H9 (cell line): Measurements from ENCODE around the gene TIPARP. TPM values are rescaled to one million over a fixed set of nuclear protein-coding genes. Genes with fewer than 3 reads are reported as not detected.

ENCODE experiments used
- DNase-seq: peaks from one replicate; pipeline ENCODE4 v3.0.0-alpha.2; 2017
- H2AFZ ChIP-seq: one replicate; pipeline ENCODE4 v1.6.1; 2013; ENCODE audit warnings: mild to moderate bottlenecking, low read length, control low read depth, moderate library complexity
- H2AK5ac ChIP-seq: 2 replicates; pipeline ENCODE4 v1.6.1; 2013; ENCODE audit warnings: low read length, control low read depth, mixed read lengths; ENCODE audit not compliant: insufficient read length
- H2BK120ac ChIP-seq: one replicate; pipeline ENCODE4 v1.6.1; 2013; ENCODE audit warnings: low read depth, mild to moderate bottlenecking, low read length, control low read depth, inconsistent platforms; ENCODE audit not compliant: poor library complexity, severe bottlenecking
- H2BK12ac ChIP-seq: 2 replicates; pipeline ENCODE4 v1.6.1; 2013; ENCODE audit warnings: low read length, control low read depth, mixed read lengths, low read depth; ENCODE audit not compliant: insufficient read length
- H2BK15ac ChIP-seq: 2 replicates; pipeline ENCODE4 v1.6.1; 2013; ENCODE audit warnings: low read depth, low read length, control low read depth
- H2BK20ac ChIP-seq: one replicate; pipeline ENCODE4 v1.6.1; 2013; ENCODE audit warnings: low read depth, mild to moderate bottlenecking, low read length, control low read depth, inconsistent platforms; ENCODE audit not compliant: poor library complexity, severe bottlenecking
- H2BK5ac ChIP-seq: 2 replicates; pipeline ENCODE4 v1.6.1; 2013; ENCODE audit warnings: low read length, control low read depth, mixed read lengths; ENCODE audit not compliant: insufficient read length
- H3K14ac ChIP-seq: 2 replicates; pipeline ENCODE4 v1.6.1; 2013; ENCODE audit warnings: low read length, control low read depth; ENCODE audit not compliant: insufficient read depth
- H3K18ac ChIP-seq: 2 replicates; pipeline ENCODE4 v1.6.1; 2013; ENCODE audit warnings: low read depth, mild to moderate bottlenecking, mixed read lengths, low read length, control low read depth; ENCODE audit not compliant: insufficient read length
- H3K23ac ChIP-seq: 2 replicates; pipeline ENCODE4 v1.6.1; 2013; ENCODE audit warnings: low read length, control low read depth, mixed read lengths, low read depth; ENCODE audit not compliant: insufficient read length
- H3K23me2 ChIP-seq: 2 replicates; pipeline ENCODE4 v1.6.1; 2013; ENCODE audit warnings: low read depth, mild to moderate bottlenecking, mixed read lengths, low read length, control low read depth; ENCODE audit not compliant: insufficient read length, poor library complexity, severe bottlenecking
- H3K27ac ChIP-seq: 2 replicates; pipeline ENCODE4 v1.5.1; 2013; ENCODE audit warnings: low read length, control low read depth, mixed read lengths, low read depth; ENCODE audit not compliant: insufficient read length
- H3K27me3 ChIP-seq: 2 replicates; pipeline ENCODE4 v1.6.1; 2013; ENCODE audit warnings: low read length, control low read depth, inconsistent platforms; ENCODE audit not compliant: insufficient read depth
- H3K4ac ChIP-seq: 2 replicates; pipeline ENCODE4 v1.6.1; 2013; ENCODE audit warnings: low read depth, mild to moderate bottlenecking, control low read depth, inconsistent platforms, low read length, moderate library complexity
- H3K4me1 ChIP-seq: 2 replicates; pipeline ENCODE4 v1.6.1; 2013; ENCODE audit warnings: low read length, control low read depth, inconsistent platforms; ENCODE audit not compliant: insufficient read depth
- H3K4me2 ChIP-seq: 2 replicates; pipeline ENCODE4 v1.6.1; 2013; ENCODE audit warnings: low read length, control low read depth, mixed read lengths; ENCODE audit not compliant: insufficient read length, insufficient read depth
- H3K56ac ChIP-seq: 2 replicates; pipeline ENCODE4 v1.6.1; 2013; ENCODE audit warnings: low read depth, mild to moderate bottlenecking, mixed read lengths, low read length, control low read depth; ENCODE audit not compliant: insufficient read length
- H3K79me1 ChIP-seq: 2 replicates; pipeline ENCODE4 v1.6.1; 2013; ENCODE audit warnings: low read depth, mild to moderate bottlenecking, moderate library complexity, low read length, control low read depth, inconsistent platforms; ENCODE audit not compliant: insufficient read depth, poor library complexity, severe bottlenecking
- H3K79me2 ChIP-seq: 2 replicates; pipeline ENCODE4 v1.6.1; 2013; ENCODE audit warnings: low read length, control low read depth, inconsistent platforms; ENCODE audit not compliant: insufficient read depth
- H3K9ac ChIP-seq: 2 replicates; pipeline ENCODE4 v1.6.1; 2013; ENCODE audit warnings: low read length, control low read depth, mixed read lengths; ENCODE audit not compliant: insufficient read length; ENCODE audit errors: extremely low read depth
- H3K9me3 ChIP-seq: one replicate; pipeline ENCODE4 v1.6.1; 2013; ENCODE audit warnings: low read depth, low read length, inconsistent platforms; ENCODE audit not compliant: control insufficient read depth
- H3T11ph ChIP-seq: one replicate; pipeline ENCODE4 v1.6.1; 2013; ENCODE audit warnings: mild to moderate bottlenecking, low read length, control low read depth, inconsistent platforms
- H4K20me1 ChIP-seq: one replicate; pipeline ENCODE4 v1.6.1; 2013; ENCODE audit not compliant: control insufficient read depth, insufficient read length, insufficient read depth
- H4K5ac ChIP-seq: 2 replicates; pipeline ENCODE4 v1.6.1; 2013; ENCODE audit warnings: low read depth, mild to moderate bottlenecking, mixed read lengths, low read length, control low read depth; ENCODE audit not compliant: insufficient read length
- H4K8ac ChIP-seq: replicated peaks from 2 replicates; pipeline ENCODE4 v1.6.1; 2013; ENCODE audit warnings: low read length, control low read depth, mixed read lengths, low read depth; ENCODE audit not compliant: insufficient read length
- H4K91ac ChIP-seq: 2 replicates; pipeline ENCODE4 v1.6.1; 2013; ENCODE audit warnings: low read depth, mild to moderate bottlenecking, moderate library complexity, mixed read lengths, low read length, control low read depth; ENCODE audit not compliant: insufficient read length
- H3K27ac Mint-ChIP-seq, 3 experiments: 2 replicates in 2 of 3; 3 replicates in 1 of 3; pipeline ENCODE4 v1.8.0; 2020 to 2021; ENCODE audit warnings: mixed read lengths in 3 of 3, mild to moderate bottlenecking in 1 of 3, moderate library complexity in 1 of 3
- H3K27me3 Mint-ChIP-seq: 2 replicates; pipeline ENCODE4 v1.8.0; 2021; ENCODE audit warnings: low read depth, mild to moderate bottlenecking, moderate library complexity, mixed read lengths
- H3K36me3 Mint-ChIP-seq, 3 experiments: 2 replicates in 2 of 3; 3 replicates in 1 of 3; pipeline ENCODE4 v1.8.0; 2020 to 2021; ENCODE audit warnings: low read depth in 3 of 3, mixed read lengths in 3 of 3; ENCODE audit not compliant: insufficient read depth in 1 of 3
- H3K4me1 Mint-ChIP-seq, 2 experiments: 2 replicates each; pipeline ENCODE4 v1.8.0; 2020; ENCODE audit warnings: mixed read lengths in 2 of 2
- H3K4me3 Mint-ChIP-seq, 2 experiments: 2 replicates in 1 of 2; 3 replicates in 1 of 2; pipeline ENCODE4 v1.8.0; 2020 to 2021; ENCODE audit warnings: mild to moderate bottlenecking in 2 of 2, mixed read lengths in 2 of 2, moderate library complexity in 1 of 2
- H3K9me3 Mint-ChIP-seq, 2 experiments: 2 replicates in 1 of 2; 3 replicates in 1 of 2; pipeline ENCODE4 v1.8.0; 2020; ENCODE audit warnings: mild to moderate bottlenecking in 2 of 2, mixed read lengths in 2 of 2, moderate library complexity in 1 of 2
- WGBS: extraction: QIAGEN DNeasy Blood & Tissue Kit; methylation state at CpG from one replicate; pipeline ENCODE4 v1.1.7; 2013; ENCODE audit warnings: missing lambda C conversion rate, low lambda C conversion rate, mixed read lengths; ENCODE audit not compliant: insufficient read length; ENCODE audit errors: extremely low coverage; 5-methylcytosine and 5-hydroxymethylcytosine counted together
- total RNA-seq: library from RNA; stranded (reverse); gene quantifications from 2 replicates; pipeline ENCODE4 v1.2.1, GENCODE V29; 2021
- TF ChIP-seq, protein P1 (sequence below): fragments of 200-600 bp; sonication (generic); conservative IDR thresholded peaks from 3 replicates; pipeline ENCODE4 v1.8.0; 2021; ENCODE audit warnings: antibody characterized with exemption, mild to moderate bottlenecking

Gene TIPARP
- total RNA-seq, 1 experiment from 2014 or later: 5.9 TPM

DNA sequence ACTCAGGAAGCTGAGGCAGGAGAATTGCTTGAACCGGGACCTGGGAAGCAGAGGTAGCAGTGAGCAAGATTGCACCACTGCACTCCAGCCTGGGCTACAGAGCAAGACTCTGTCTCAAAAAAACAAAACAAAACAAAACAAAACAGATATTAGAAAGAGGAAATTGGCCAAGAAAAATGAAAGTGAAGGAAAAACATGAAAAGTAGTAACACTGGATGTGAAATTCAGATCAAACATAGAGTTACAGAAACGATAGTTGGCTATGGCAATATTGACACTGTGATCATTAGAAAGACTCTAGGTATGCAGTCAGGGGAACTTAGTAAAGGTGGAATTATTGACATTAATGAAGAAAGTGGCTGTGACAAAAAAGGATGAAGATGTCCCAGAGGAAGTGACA is 13.2 kb upstream of the TIPARP start:
- H3K27ac ChIP-seq: no peak overlapping the region
- H4K8ac ChIP-seq: no peak overlapping the region
- no peak overlapping the region for H3K9ac ChIP-seq
- TF ChIP-seq, protein P1, sequence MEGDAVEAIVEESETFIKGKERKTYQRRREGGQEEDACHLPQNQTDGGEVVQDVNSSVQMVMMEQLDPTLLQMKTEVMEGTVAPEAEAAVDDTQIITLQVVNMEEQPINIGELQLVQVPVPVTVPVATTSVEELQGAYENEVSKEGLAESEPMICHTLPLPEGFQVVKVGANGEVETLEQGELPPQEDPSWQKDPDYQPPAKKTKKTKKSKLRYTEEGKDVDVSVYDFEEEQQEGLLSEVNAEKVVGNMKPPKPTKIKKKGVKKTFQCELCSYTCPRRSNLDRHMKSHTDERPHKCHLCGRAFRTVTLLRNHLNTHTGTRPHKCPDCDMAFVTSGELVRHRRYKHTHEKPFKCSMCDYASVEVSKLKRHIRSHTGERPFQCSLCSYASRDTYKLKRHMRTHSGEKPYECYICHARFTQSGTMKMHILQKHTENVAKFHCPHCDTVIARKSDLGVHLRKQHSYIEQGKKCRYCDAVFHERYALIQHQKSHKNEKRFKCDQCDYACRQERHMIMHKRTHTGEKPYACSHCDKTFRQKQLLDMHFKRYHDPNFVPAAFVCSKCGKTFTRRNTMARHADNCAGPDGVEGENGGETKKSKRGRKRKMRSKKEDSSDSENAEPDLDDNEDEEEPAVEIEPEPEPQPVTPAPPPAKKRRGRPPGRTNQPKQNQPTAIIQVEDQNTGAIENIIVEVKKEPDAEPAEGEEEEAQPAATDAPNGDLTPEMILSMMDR: no peak
- H3K18ac ChIP-seq: no peak overlapping the region
- H3K27ac Mint-ChIP-seq: no peak overlapping the region
- H2BK20ac ChIP-seq: no peak overlapping the region
- H3K23me2 ChIP-seq: no peaks in the 10 kb centered on the region
- H2AK5ac ChIP-seq: no peak overlapping the region
- H3K4me3 Mint-ChIP-seq: no peak overlapping the region
- H4K91ac ChIP-seq: no peak overlapping the region
- no peak overlapping the region for H3K23ac ChIP-seq
- no peaks in the 10 kb centered on the region for H3K79me1 ChIP-seq
- H4K5ac ChIP-seq: no peak overlapping the region
- H3K4me1 Mint-ChIP-seq: peaks cover 5 to 10% of the 10 kb centered on the region in 2 experiments; a peak in 3 of 4 replicates
- H3K4ac ChIP-seq: no peak overlapping the region
- no peaks in the 10 kb centered on the region for H3K4me1 ChIP-seq
- no peak overlapping the region for H2BK12ac ChIP-seq
- H3K36me3 Mint-ChIP-seq: no peaks in the 10 kb centered on the region
- no peak overlapping the region for H3K14ac ChIP-seq
- H2BK120ac ChIP-seq: no peak overlapping the region
- no peak overlapping the region for H2BK15ac ChIP-seq
- H3T11ph ChIP-seq: no peak overlapping the region
- H2AFZ ChIP-seq: no peak overlapping the region
- H3K56ac ChIP-seq: no peak overlapping the region
- H3K27me3 Mint-ChIP-seq: no peaks in the 10 kb centered on the region
- no peak overlapping the region for H2BK5ac ChIP-seq
- no peaks in the 10 kb centered on the region for H3K9me3 ChIP-seq
- no peak for DNase-seq
- no CpG with 5 or more reads among the region's 2 CpGs for WGBS
- no peaks in the 10 kb centered on the region for H3K79me2 ChIP-seq
- H3K4me2 ChIP-seq: no peak overlapping the region
- no peaks in the 10 kb centered on the region for H3K9me3 Mint-ChIP-seq
- no peaks in the 10 kb centered on the region for H4K20me1 ChIP-seq
- no peaks in the 10 kb centered on the region for H3K27me3 ChIP-seq
